Measurements from ENCODE around the gene ABCB1.

Gene ABCB1

GRCh38 chr7:87591211-87591610 is 9.5 kb downstream of the ABCB1 start:
- no peak for TF ChIP-seq CTCF (IDR thresholded peaks at IDR 0.05; ENCODE audit: low read depth, low read length)
- DNase-seq: no peak
- H3K36me3 ChIP-seq: peaks cover 65% of the 10 kb centered on the region
- peaks cover 14% of the 10 kb centered on the region for H3K4me1 ChIP-seq
- no peak overlapping the region for H3K4me3 ChIP-seq (ENCODE audit: low read depth, low read length)
- H3K9me3 ChIP-seq: no peaks in the 10 kb centered on the region
- no peaks in the 10 kb centered on the region for H3K27me3 ChIP-seq

GRCh38 chr7:87590578-87590977 is 10.1 kb downstream of the ABCB1 start:
- no peaks in the 10 kb centered on the region for H3K27me3 ChIP-seq
- no peaks in the 10 kb centered on the region for H3K9me3 ChIP-seq
- no peak for DNase-seq
- peaks cover 71% of the 10 kb centered on the region for H3K36me3 ChIP-seq
- H3K4me1 ChIP-seq: peaks cover 14% of the 10 kb centered on the region
- no peak overlapping the region for H3K4me3 ChIP-seq (ENCODE audit: low read depth, low read length)
- no peak for TF ChIP-seq CTCF (IDR thresholded peaks at IDR 0.05; ENCODE audit: low read depth, low read length)

GRCh38 chr7:87589631-87590030 is 11.1 kb downstream of the ABCB1 start:
- H3K36me3 ChIP-seq: peaks cover 74% of the 10 kb centered on the region
- H3K9me3 ChIP-seq: no peaks in the 10 kb centered on the region
- peaks cover 6% of the 10 kb centered on the region for H3K4me1 ChIP-seq
- no peaks in the 10 kb centered on the region for H3K27me3 ChIP-seq
- TF ChIP-seq CTCF (IDR thresholded peaks at IDR 0.05; ENCODE audit: low read depth, low read length): no peak
- DNase-seq: no peak
- no peak overlapping the region for H3K4me3 ChIP-seq (ENCODE audit: low read depth, low read length)

- no peak overlapping the region for H3K4me3 ChIP-seq (ENCODE audit: low read depth, low read length)
- H3K27me3 ChIP-seq: no peaks in the 10 kb centered on the region
- no peak for TF ChIP-seq CTCF (IDR thresholded peaks at IDR 0.05; ENCODE audit: low read depth, low read length)
- no peak for DNase-seq
- H3K9me3 ChIP-seq: no peaks in the 10 kb centered on the region
- H3K4me1 ChIP-seq: no peaks in the 10 kb centered on the region
- peaks cover 82% of the 10 kb centered on the region for H3K36me3 ChIP-seq
Observed at GRCh38 chr7:87581723-87582122, 19.0 kb downstream of the ABCB1 start.

- Histone ChIP-seq H3K4me3 (ENCODE audit: low read depth, low read length) (no peak overlapping the region), H3K4me1 (no peaks in the 10 kb centered on the region), H3K36me3 (peaks cover 72% of the 10 kb centered on the region), H3K9me3 (no peaks in the 10 kb centered on the region), H3K27me3 (no peaks in the 10 kb centered on the region)
- no peak for TF ChIP-seq CTCF (IDR thresholded peaks at IDR 0.05; ENCODE audit: low read depth, low read length)
- DNase-seq: no peak
Observed at GRCh38 chr7:87580636-87581035, 20.0 kb downstream of the ABCB1 start.

GRCh38 chr7:87575521-87575920 is 25.2 kb downstream of the ABCB1 start:
- Histone ChIP-seq H3K27me3 (no peaks in the 10 kb centered on the region), H3K4me1 (no peaks in the 10 kb centered on the region), H3K36me3 (peaks cover 47% of the 10 kb centered on the region), H3K9me3 (no peaks in the 10 kb centered on the region), H3K4me3 (ENCODE audit: low read depth, low read length) (no peak overlapping the region)
- no peak for TF ChIP-seq CTCF (IDR thresholded peaks at IDR 0.05; ENCODE audit: low read depth, low read length)
- no peak for DNase-seq

Data from BE2C (cell line).